Stimulated activated CD4-positive, alpha-beta T cell treated with anti-CD3 and anti-CD28 coated beads, Interleukin-12 subunit alpha, Interleukin-12 subunit beta, amount 100 ng/mL, for 24 hours (primary cell): ENCODE data around the gene ARHGEF6.
"Not testable (repeated sequence)": the region's sequence is repeated elsewhere in the genome, so short reads cannot be mapped to it uniquely, and the experiment has no call there.

Source experiments
- DNase-seq, 2 experiments: peaks; one replicate each; pipeline ENCODE4 v3.0.0-alpha.2; 2020; ENCODE audit warnings: low read depth in 2 of 2

The ARHGEF6 gene

DNA sequence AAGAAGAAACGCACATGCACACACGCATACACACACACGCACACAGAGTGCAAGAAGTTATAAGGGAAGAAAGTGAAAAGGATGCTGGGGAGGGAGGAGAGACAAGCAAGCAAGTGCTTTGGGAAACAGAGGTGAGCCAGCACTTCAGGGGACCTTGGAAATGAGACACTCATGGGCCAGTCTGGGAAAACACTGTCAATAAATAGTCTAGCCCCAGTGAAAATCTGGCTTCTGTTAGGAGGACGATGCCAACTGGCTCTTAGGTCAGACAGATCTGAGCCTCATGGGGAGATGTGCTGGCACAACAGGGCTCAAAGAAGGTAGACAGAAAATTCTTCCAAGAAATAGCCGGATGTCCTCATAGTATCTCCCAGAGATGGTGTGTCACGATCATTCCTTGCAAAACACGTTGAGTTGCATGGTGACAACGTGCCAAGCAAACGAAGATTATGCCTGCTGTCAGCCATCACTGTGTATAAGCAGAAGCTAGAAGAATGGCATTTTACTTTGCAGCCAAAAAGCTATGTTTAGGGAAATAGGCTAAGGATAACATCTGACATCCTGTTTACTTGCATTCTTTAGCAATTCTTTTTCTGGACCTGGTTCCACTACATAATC, 557 bp upstream of the ARHGEF6 start:
- no peak for DNase-seq

DNA sequence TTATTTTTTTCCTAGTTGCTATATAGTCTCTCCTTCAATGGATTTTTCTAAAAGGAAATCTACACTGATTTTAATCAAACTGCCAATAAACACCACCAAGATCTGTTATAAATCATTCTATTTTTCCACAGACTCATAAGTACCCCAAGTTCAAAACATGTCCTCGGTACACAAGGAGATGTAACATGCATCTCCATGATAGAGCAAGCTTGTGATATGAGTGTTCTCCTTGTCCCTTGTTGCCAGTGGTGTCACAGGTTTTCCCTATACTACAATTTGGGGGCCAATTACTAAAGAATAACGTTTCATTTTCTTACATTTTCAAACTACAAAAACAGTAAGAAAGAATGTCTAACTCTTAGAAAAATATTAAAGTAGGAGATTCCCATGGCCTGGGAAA, 491 bp downstream of the ARHGEF6 start:
- no peak for DNase-seq

DNA sequence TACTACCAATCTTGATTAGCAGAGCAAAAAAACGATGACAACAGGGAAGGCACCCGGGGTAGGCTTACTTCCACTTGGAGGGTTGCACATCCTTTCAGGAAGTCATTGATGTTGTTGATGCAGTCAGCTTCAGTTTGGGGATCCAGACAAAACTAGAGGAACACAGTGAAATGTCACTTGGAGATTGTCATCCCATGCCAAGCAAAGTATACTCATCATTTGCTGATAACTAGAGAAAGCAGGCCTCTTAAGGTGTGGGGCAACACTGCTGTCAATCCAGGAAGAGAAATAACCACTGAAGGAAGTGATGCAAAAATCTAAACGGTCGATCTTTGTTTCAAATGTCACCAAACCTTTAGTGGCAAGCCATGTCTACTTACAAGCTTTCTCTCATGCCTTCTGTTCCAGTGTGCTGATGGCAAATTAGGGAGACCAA, 1.4 kb downstream of the ARHGEF6 start:
- DNase-seq, result no peak

DNA sequence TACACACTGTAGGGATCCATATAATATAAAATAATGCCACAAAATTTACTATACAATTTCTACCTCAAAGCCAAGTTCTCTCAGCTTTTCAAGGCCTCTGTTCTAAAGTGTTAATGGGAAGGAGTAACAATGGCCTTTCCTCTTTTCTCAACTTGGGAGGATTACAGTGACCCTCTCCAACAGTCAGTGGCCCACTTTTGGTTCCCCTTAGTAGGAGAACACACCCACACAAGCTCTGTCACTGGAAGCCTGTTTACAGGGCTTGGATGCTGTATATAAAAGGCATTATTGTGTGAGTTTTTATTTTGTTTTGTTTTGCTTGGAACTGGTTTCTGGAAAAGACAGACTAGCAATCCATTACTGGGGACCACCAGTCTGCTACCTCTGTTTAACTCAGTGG, 1.8 kb downstream of the ARHGEF6 start:
- DNase-seq, result no peak

GRCh38 chrX:136778020-136778419, 2.7 kb downstream of the ARHGEF6 start:
- DNase-seq, result no peak

DNA sequence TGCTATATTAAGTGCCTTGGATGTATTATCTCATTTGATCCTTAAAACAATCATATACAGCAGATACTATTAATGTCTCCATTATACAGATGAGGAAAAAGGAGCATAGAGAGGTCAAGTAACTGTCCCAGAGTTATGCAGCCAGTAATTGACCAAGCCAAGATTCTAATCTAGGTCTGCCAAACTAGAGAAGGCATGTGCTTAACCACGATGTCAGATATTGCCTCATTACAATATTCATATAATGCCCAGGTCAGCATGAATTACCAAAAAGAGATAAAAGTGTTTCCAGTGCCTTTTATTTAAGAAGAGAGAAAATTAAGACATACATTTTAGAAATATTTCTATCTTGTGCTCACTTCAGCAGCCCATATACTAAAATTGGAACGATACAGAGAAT, 7.1 kb downstream of the ARHGEF6 start:
- DNase-seq, result no peak

GRCh38 chrX:136771869-136772268, 8.9 kb downstream of the ARHGEF6 start:
- DNase-seq, result not testable (repeated sequence)

GRCh38 chrX:136768469-136769084, 12.2 kb downstream of the ARHGEF6 start:
- DNase-seq, result peak; percentile 38 to 49

GRCh38 chrX:136767104-136767941, 13.4 kb downstream of the ARHGEF6 start:
- DNase-seq, result peak in 1 of 2 experiments; percentile 24

DNA sequence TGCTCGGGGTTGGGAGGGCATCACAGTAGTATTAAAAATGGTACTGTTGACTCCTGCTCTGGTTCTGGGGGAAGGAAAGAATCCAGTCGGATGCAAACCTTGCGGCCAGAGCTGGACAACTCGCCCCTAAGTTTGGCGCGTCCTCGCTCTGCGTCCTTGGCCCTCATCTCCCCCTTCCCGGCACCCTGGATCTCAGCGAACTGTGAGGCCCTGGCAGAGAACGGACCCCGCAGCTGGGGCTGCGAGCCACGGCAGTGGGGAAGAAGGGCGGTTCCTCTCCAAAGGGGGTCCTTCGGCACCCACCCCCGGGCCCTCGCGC, 14.0 kb downstream of the ARHGEF6 start:
- no peak for DNase-seq

DNA sequence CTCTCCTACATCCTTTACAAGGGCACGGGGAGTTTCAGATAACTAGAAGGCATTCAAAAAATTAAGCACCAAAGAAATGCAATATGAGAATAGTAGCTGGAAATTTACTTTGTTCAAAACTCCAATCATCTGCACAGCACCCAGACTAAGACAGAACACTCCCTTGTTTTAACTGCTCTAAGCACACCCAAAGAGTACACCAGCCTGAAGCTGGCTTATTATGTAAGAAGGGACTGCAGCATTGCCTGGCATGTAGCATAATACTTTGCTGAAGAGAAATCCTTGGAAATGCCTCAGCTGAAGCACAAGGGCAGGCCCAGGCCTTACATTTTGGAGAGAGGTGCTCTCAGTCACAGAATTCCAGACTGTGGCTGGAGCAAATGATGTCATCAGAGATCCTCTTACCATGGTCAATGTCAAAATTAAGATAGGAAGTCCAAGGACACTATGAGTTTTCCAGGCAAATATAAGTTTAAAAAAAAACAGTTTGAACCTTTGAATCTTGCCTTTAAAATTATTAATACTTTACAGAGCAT, 14.8 kb downstream of the ARHGEF6 start:
- DNase-seq, result no peak

- no peak for DNase-seq
Measured at GRCh38 chrX:136764206-136764605, 16.5 kb downstream of the ARHGEF6 start.

DNA sequence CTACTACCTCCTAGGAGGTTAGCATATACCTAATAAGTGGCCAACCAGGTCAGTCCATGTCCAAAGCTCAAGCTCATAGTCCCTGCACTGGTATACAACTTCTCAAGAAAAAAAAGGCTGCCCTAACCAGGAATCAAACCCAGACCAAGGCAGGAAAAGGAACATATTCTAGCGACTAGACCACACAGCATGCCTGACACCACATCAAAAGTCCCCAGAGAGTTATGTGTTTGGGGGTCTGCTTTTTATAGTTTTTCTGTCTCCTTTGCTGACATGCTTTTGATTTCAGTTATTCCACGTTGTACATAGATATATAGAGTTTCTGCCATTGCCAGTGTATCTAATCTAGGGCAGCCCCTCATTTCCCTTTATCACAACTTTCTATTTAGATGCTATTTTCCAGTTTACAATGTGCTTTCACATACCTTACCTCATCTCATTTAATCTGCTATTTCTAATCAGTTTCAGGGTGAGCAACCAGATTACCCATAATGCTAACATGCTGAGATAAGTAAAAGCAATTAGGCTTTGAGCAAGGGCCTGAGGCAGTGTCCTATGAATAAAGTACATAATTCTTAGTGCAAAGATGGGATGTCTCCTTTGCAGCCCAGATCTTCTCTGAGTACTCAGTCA, 17.8 kb downstream of the ARHGEF6 start:
- no peak for DNase-seq

GRCh38 chrX:136761421-136761820, 19.3 kb downstream of the ARHGEF6 start:
- DNase-seq, result no peak

GRCh38 chrX:136759968-136760367, 20.8 kb downstream of the ARHGEF6 start:
- no peak for DNase-seq

GRCh38 chrX:136755411-136755810, 25.3 kb downstream of the ARHGEF6 start:
- no peak for DNase-seq

- DNase-seq, result no peak
Measured at GRCh38 chrX:136754651-136755050, 26.1 kb downstream of the ARHGEF6 start.

GRCh38 chrX:136752796-136753195, 27.9 kb downstream of the ARHGEF6 start:
- DNase-seq, result no peak

DNA sequence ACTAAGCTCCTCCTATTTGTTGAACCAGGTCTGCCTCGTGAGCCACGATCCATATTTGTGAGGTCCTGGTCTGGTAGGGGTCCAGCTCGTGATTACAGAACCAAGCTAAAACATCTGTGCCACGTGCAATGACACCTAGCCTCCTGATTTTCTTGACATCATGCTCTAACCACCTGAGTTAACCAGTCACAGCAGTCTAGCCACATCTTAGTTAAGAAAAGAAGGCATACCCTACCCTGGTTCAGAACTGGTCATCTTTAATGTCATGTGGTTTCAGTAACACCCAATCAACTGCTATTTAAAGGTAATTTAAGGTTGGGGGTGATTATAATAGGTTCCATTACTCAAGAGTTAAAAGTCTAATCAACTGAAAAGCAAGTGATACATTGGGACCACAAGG, 28.4 kb downstream of the ARHGEF6 start:
- DNase-seq, result no peak

DNA sequence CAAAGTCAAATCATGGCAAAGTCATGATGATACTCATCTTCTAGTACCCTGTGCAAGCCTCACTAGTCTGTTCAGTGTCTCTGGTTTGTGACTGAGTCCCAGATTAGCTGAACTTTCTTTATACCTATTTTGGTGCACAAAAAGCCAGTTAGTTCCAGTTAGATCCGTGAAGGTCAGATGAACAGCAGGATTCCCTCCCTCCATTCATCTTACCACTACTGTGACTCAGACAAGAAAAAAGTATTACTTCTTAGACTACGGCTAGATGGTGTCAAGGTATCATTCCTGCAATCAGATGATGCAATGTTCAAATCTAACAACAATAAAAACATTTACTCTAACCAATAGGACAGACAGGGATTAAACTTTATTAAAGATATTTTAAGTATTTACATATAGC, 30.4 kb downstream of the ARHGEF6 start:
- DNase-seq, result no peak

DNA sequence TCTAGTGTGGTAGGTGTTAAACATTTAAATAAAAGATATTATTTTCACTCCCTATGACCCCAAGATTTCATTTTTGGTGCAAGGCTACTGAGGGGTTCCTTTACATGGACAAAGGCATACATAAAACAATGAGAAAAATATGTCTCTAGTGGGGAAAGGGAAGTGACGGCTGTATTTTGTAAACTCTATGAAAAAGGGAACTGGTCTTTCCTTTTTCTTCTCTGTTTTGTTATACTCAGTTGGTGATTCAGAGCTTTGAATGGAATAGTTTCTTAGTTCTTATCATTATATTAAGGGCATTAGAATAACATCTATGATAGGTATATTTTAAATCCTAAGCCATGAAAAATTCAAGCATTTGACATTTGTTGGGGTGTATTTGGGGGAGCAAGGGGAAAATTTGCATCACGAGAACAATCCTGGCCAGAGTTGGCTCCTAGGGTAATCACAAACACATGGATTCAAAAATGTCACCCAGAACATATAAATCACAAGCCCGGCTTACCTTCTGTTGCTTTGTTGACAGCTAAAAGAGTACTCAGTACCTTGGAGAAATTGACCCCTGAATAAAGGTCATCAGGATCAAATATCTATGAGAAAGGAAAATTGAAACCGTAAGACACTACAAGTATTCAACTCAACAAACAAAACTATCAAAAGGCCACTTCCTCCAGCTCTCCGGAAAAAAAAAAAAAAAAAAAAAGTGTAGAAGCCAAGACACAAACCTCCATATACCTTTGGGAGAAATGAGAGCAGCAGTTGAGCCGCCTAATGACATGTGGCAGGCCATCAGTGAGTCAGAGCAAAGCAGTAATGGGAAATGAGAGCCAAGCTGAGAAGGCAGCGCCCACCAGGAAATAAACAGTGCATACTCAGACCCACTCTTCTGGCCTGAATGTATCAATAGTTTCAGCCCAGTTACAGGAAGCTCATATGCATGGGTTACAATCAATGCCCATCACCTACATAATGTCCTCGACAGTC, 33.4 kb downstream of the ARHGEF6 start:
- no peak for DNase-seq
